ENCODE data around the gene IL3RA. TPM values are rescaled to one million over a fixed set of nuclear protein-coding genes. Genes with fewer than 3 reads are reported as not detected.

IL3RA gene
- total RNA-seq, 2 experiments from 2014 or later: not detected

- no peak overlapping the region for H3K4me2 ChIP-seq (ENCODE audit: low read length)
- no peaks in the 10 kb centered on the region for H3K79me2 ChIP-seq (ENCODE audit: insufficient read depth, low read depth, low read length)
- no peaks in the 10 kb centered on the region for H3K36me3 ChIP-seq (ENCODE audit: insufficient read depth, low read length)
- ChIA-PET POLR2A (no interaction called here), CTCF (ENCODE audit: unreplicated experiment) (no interaction called here)
- no peaks in the 10 kb centered on the region for H3K9me3 ChIP-seq (ENCODE audit: low read length)
- intact Hi-C loops (cut with micrococcal nuclease; ENCODE audit: unreplicated experiment): no loop called here
- no peak overlapping the region for H3K27ac ChIP-seq (ENCODE audit: low read depth, low read length, poor library complexity, severe bottlenecking)
- no peak overlapping the region for H2AFZ ChIP-seq (ENCODE audit: low read length)
- BruUV-seq (replicated peaks): no TSS peak
- no peaks in the 10 kb centered on the region for H3K9me2 ChIP-seq (ENCODE audit: insufficient read depth, low read length)
- TF ChIP-seq EZH2phosphoT487 (IDR thresholded peaks at IDR 0.05; ENCODE audit: borderline replicate concordance, low read depth, low read length) (no peak), CTCF (conservative IDR thresholded peaks at IDR 0.05; ENCODE audit: low read length) (no peak)
- H3K4me1 ChIP-seq (ENCODE audit: insufficient read depth, low read length, poor library complexity, severe bottlenecking): peaks cover 11% of the 10 kb centered on the region
- no peaks in the 10 kb centered on the region for H4K20me1 ChIP-seq (ENCODE audit: insufficient read depth, low read length)
- DNase-seq (ENCODE audit: low spot score): no peak
- H3K4me3 ChIP-seq (ENCODE audit: low read depth, low read length, poor library complexity, severe bottlenecking): no peak overlapping the region
Measured at GRCh38 chrX:1359477-1359873, 22.9 kb downstream of the IL3RA start.

- H3K4me2 ChIP-seq (ENCODE audit: low read length): no peak overlapping the region
- TF ChIP-seq EZH2phosphoT487 (IDR thresholded peaks at IDR 0.05; ENCODE audit: borderline replicate concordance, low read depth, low read length) (no peak), CTCF (conservative IDR thresholded peaks at IDR 0.05; ENCODE audit: low read length) (no peak)
- no peaks in the 10 kb centered on the region for H3K9me3 ChIP-seq (ENCODE audit: low read length)
- CTCF ChIA-PET (ENCODE audit: unreplicated experiment): no interaction called here
- no peak overlapping the region for H3K27ac ChIP-seq (ENCODE audit: low read depth, low read length, poor library complexity, severe bottlenecking)
- H3K36me3 ChIP-seq (ENCODE audit: insufficient read depth, low read length): no peaks in the 10 kb centered on the region
- intact Hi-C loops (cut with micrococcal nuclease; ENCODE audit: unreplicated experiment): no loop called here
- no peaks in the 10 kb centered on the region for H3K9me2 ChIP-seq (ENCODE audit: insufficient read depth, low read length)
- no peaks in the 10 kb centered on the region for H4K20me1 ChIP-seq (ENCODE audit: insufficient read depth, low read length)
- no TSS peak for BruUV-seq (replicated peaks)
- peaks cover 10% of the 10 kb centered on the region for H3K4me1 ChIP-seq (ENCODE audit: insufficient read depth, low read length, poor library complexity, severe bottlenecking)
- POLR2A ChIA-PET: no interaction called here
- H3K79me2 ChIP-seq (ENCODE audit: insufficient read depth, low read depth, low read length): no peaks in the 10 kb centered on the region
- H2AFZ ChIP-seq (ENCODE audit: low read length): no peak overlapping the region
- DNase-seq (ENCODE audit: low spot score): no peak
- no peak overlapping the region for H3K4me3 ChIP-seq (ENCODE audit: low read depth, low read length, poor library complexity, severe bottlenecking)
Measured at GRCh38 chrX:1360171-1360570, 23.6 kb downstream of the IL3RA start.

DNA sequence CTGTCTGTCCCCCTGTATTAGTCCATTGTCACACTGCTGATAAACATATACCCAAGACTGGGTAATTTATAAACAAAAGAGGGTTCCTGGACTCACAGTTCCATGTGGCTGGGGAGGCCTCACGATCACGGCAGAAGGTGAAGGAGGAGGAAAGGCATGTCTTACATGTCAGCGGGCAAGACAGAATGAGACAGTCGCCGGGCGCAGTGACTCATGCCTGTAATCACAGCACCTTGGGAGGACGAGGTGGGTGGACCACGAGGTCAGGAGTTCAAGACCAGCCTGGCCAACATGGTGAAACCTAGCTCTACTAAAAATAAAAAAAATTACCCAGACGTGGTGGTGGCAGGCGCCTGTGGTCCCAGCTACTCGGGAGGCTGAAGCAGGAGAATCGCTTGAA lies 24.7 kb downstream of the IL3RA start:
- DNase-seq (ENCODE audit: low spot score): no peak
- no TSS peak for BruUV-seq (replicated peaks)

More for the DNA sequence above, 24.7 kb downstream of the IL3RA start:
- H3K4me3 ChIP-seq (ENCODE audit: low read depth, low read length, poor library complexity, severe bottlenecking): no peak overlapping the region
- H3K79me2 ChIP-seq (ENCODE audit: insufficient read depth, low read depth, low read length): no peaks in the 10 kb centered on the region
- H3K9me3 ChIP-seq (ENCODE audit: low read length): no peaks in the 10 kb centered on the region
- POLR2A ChIA-PET: no interaction called here
- H3K4me2 ChIP-seq (ENCODE audit: low read length): no peak overlapping the region
- CTCF ChIA-PET (ENCODE audit: unreplicated experiment): no interaction called here
- H3K4me1 ChIP-seq (ENCODE audit: insufficient read depth, low read length, poor library complexity, severe bottlenecking): no peaks in the 10 kb centered on the region
- no peak overlapping the region for H3K27ac ChIP-seq (ENCODE audit: low read depth, low read length, poor library complexity, severe bottlenecking)
- H3K9me2 ChIP-seq (ENCODE audit: insufficient read depth, low read length): no peaks in the 10 kb centered on the region
- H3K36me3 ChIP-seq (ENCODE audit: insufficient read depth, low read length): no peaks in the 10 kb centered on the region
- intact Hi-C loops (cut with micrococcal nuclease; ENCODE audit: unreplicated experiment): no loop called here
- H4K20me1 ChIP-seq (ENCODE audit: insufficient read depth, low read length): no peaks in the 10 kb centered on the region
- TF ChIP-seq CTCF (conservative IDR thresholded peaks at IDR 0.05; ENCODE audit: low read length): no peak
- TF ChIP-seq EZH2phosphoT487 (IDR thresholded peaks at IDR 0.05; ENCODE audit: borderline replicate concordance, low read depth, low read length): no peak
- no peak overlapping the region for H2AFZ ChIP-seq (ENCODE audit: low read length)

All from OCI-LY7 (cell line).